GM13977 (cell line): ENCODE measurements around the gene CAPZA2.
"Not testable (repeated sequence)": the region's sequence is repeated elsewhere in the genome, so short reads cannot be mapped to it uniquely, and the experiment has no call there.

Experiments used
- DNase-seq: peaks from one replicate; pipeline ENCODE4 v3.0.0; 2012; ENCODE audit warnings: low spot score
- CTCF ChIP-seq: IDR thresholded peaks from 2 replicates; pipeline ENCODE4 v1.5.1; 2012; ENCODE audit warnings: mild to moderate bottlenecking, control low read depth; ENCODE audit not compliant: insufficient read depth; ENCODE audit errors: extremely low read depth, missing control alignments
- in situ Hi-C: fragments of 300-500 bp; cut with MboI; formaldehyde crosslinking; loops from one replicate; pipeline ENCODE4 v1.12.0; 2022; ENCODE audit warnings: low sequenced_read_pairs, low pct_unique_long_range_greater_than_20kb, mixed read lengths, inconsistent platforms; ENCODE audit not compliant: unreplicated experiment

CAPZA2 gene

GRCh38 chr7:116966601-116967000, 104.2 kb downstream of the CAPZA2 start:
- in situ Hi-C loops: no loop called here
- TF ChIP-seq CTCF: no peak
- DNase-seq: no peak

- in situ Hi-C loops: no loop called here
- DNase-seq: no peak
- no peak for TF ChIP-seq CTCF
Observed at GRCh38 chr7:116967254-116967922, 105.0 kb downstream of the CAPZA2 start.

- no peak for DNase-seq
- no peak for TF ChIP-seq CTCF
- in situ Hi-C loops: no loop called here
Observed at GRCh38 chr7:116967983-116968382, 105.6 kb downstream of the CAPZA2 start.

GRCh38 chr7:116968631-116969030, 106.2 kb downstream of the CAPZA2 start:
- DNase-seq: no peak
- in situ Hi-C loops: no loop called here
- no peak for TF ChIP-seq CTCF

- in situ Hi-C loops: no loop called here
- TF ChIP-seq CTCF: no peak
- DNase-seq: no peak
Observed at GRCh38 chr7:116969371-116969902, 107.0 kb downstream of the CAPZA2 start.

GRCh38 chr7:116970238-116970910, 108.0 kb downstream of the CAPZA2 start:
- no peak for DNase-seq
- TF ChIP-seq CTCF: no peak
- in situ Hi-C loops: no loop called here

DNA sequence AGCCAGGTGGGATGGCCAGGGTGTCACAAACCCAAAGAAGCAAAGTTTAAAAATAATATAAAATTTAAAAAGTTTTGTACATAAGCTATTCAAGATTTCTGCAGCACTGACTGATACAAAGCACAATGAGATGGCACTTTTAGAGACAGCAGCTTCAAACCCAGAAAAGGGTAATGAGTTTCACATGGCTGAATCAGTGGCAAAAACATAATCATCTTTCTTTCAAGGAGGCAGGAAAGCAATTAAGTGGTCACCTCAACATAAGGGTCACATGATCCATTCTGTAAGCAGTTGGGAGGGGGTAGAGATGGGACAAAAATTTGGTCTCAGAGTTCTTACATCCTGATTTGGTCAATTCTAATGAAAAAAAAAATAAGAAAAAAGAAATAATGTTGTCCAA, 108.8 kb downstream of the CAPZA2 start:
- in situ Hi-C loops, DNase-seq: not testable (repeated sequence)
